ENCODE data around the gene MPDZ. TPM values are rescaled to one million over a fixed set of nuclear protein-coding genes. Genes with fewer than 3 reads are reported as not detected.

MPDZ gene
- total RNA-seq, 1 donor from 2014 or later, result 31.3 TPM

- TF ChIP-seq CTCF (IDR thresholded peaks at IDR 0.05), result no peak
- peaks cover 10% of the 10 kb centered on the region for H3K36me3 ChIP-seq
- H3K9me3 ChIP-seq, result no peaks in the 10 kb centered on the region
- no peak for ATAC-seq
- H3K4me1 ChIP-seq, result no peaks in the 10 kb centered on the region
- no peak overlapping the region for H3K4me3 ChIP-seq
- intact Hi-C loops (cut with DNase I), result no loop called here
- no peak overlapping the region for H3K27ac ChIP-seq
- no peaks in the 10 kb centered on the region for H3K27me3 ChIP-seq (ENCODE audit: low read depth)
- no peak for DNase-seq
Observed at GRCh38 chr9:13179257-13179656, 100.2 kb downstream of the MPDZ start.

- Histone ChIP-seq H3K36me3 (peaks cover 4% of the 10 kb centered on the region), H3K9me3 (no peaks in the 10 kb centered on the region), H3K4me3 (no peak overlapping the region), H3K27me3 (ENCODE audit: low read depth) (no peaks in the 10 kb centered on the region), H3K4me1 (no peaks in the 10 kb centered on the region), H3K27ac (no peak overlapping the region)
- ATAC-seq (no peak), DNase-seq (no peak)
- intact Hi-C loops (cut with DNase I), result no loop called here
- TF ChIP-seq CTCF (IDR thresholded peaks at IDR 0.05), result no peak
Observed at GRCh38 chr9:13175732-13176131, 103.8 kb downstream of the MPDZ start.

GRCh38 chr9:13174906-13175639 lies 104.4 kb downstream of the MPDZ start:
- Histone ChIP-seq H3K36me3 (peaks cover 1% of the 10 kb centered on the region), H3K4me1 (no peaks in the 10 kb centered on the region), H3K27ac (no peak overlapping the region), H3K27me3 (ENCODE audit: low read depth) (no peaks in the 10 kb centered on the region), H3K4me3 (no peak overlapping the region), H3K9me3 (no peaks in the 10 kb centered on the region)
- ATAC-seq (no peak), DNase-seq (no peak)
- no peak for TF ChIP-seq CTCF (IDR thresholded peaks at IDR 0.05)
- intact Hi-C loops (cut with DNase I), result no loop called here

- no peaks in the 10 kb centered on the region for H3K4me1 ChIP-seq
- no peaks in the 10 kb centered on the region for H3K9me3 ChIP-seq
- no peak for DNase-seq
- H3K36me3 ChIP-seq, result no peaks in the 10 kb centered on the region
- TF ChIP-seq CTCF (IDR thresholded peaks at IDR 0.05), result no peak
- no peak for ATAC-seq
- no peak overlapping the region for H3K4me3 ChIP-seq
- intact Hi-C loops (cut with DNase I), result no loop called here
- H3K27me3 ChIP-seq (ENCODE audit: low read depth), result no peaks in the 10 kb centered on the region
- H3K27ac ChIP-seq, result no peak overlapping the region
Observed at GRCh38 chr9:13173553-13173952, 105.9 kb downstream of the MPDZ start.

- H3K9me3 ChIP-seq, result no peaks in the 10 kb centered on the region
- H3K27me3 ChIP-seq (ENCODE audit: low read depth), result no peaks in the 10 kb centered on the region
- no peak overlapping the region for H3K4me3 ChIP-seq
- no peak for TF ChIP-seq CTCF (IDR thresholded peaks at IDR 0.05)
- DNase-seq, result no peak
- H3K4me1 ChIP-seq, result no peaks in the 10 kb centered on the region
- intact Hi-C loops (cut with DNase I), result no loop called here
- H3K27ac ChIP-seq, result no peak overlapping the region
- no peak for ATAC-seq
- peaks cover 5% of the 10 kb centered on the region for H3K36me3 ChIP-seq
Observed at GRCh38 chr9:13171261-13171660, 108.2 kb downstream of the MPDZ start.
